ENCODE data around the gene SPOP.

GRCh38 chr17:49633250-49633649 lies 44.6 kb downstream of the SPOP start:
- TF ChIP-seq CEBPB (IDR thresholded peaks at IDR 0.05; ENCODE audit: low read depth, low read length) (no peak), CTCF (conservative IDR thresholded peaks at IDR 0.05; ENCODE audit: low read depth, low read length) (no peak), ELK1 (IDR thresholded peaks at IDR 0.05; ENCODE audit: borderline replicate concordance, low read depth, low read length) (no peak), SMC3 (IDR thresholded peaks at IDR 0.05; ENCODE audit: low read depth, low read length) (no peak), POLR2A (IDR thresholded peaks at IDR 0.05; ENCODE audit: low read depth, low read length) (no peak), MXI1 (IDR thresholded peaks at IDR 0.05; ENCODE audit: borderline replicate concordance, low read depth, low read length) (no peak), MAZ (IDR thresholded peaks at IDR 0.05; ENCODE audit: borderline replicate concordance, low read depth, low read length) (no peak), NFE2L2 (IDR thresholded peaks at IDR 0.05; ENCODE audit: low read depth, low read length) (no peak), RFX5 (IDR thresholded peaks at IDR 0.05; ENCODE audit: low read depth, low read length) (no peak), FOS (IDR thresholded peaks at IDR 0.05; ENCODE audit: low read depth, low read length) (no peak), RAD21 (IDR thresholded peaks at IDR 0.05; ENCODE audit: low read length) (no peak), USF2 (IDR thresholded peaks at IDR 0.05; ENCODE audit: low read depth, low read length) (no peak), RCOR1 (IDR thresholded peaks at IDR 0.05; ENCODE audit: insufficient replicate concordance, low read length) (no peak), MAFK (IDR thresholded peaks at IDR 0.05; ENCODE audit: low read depth, low read length) (no peak)
